Measurements from ENCODE around the gene GFPT2. TPM values are rescaled to one million over a fixed set of nuclear protein-coding genes. Genes with fewer than 3 reads are reported as not detected.

The GFPT2 gene
- total RNA-seq, 1 donor from 2014 or later: 11.4 TPM

DNA sequence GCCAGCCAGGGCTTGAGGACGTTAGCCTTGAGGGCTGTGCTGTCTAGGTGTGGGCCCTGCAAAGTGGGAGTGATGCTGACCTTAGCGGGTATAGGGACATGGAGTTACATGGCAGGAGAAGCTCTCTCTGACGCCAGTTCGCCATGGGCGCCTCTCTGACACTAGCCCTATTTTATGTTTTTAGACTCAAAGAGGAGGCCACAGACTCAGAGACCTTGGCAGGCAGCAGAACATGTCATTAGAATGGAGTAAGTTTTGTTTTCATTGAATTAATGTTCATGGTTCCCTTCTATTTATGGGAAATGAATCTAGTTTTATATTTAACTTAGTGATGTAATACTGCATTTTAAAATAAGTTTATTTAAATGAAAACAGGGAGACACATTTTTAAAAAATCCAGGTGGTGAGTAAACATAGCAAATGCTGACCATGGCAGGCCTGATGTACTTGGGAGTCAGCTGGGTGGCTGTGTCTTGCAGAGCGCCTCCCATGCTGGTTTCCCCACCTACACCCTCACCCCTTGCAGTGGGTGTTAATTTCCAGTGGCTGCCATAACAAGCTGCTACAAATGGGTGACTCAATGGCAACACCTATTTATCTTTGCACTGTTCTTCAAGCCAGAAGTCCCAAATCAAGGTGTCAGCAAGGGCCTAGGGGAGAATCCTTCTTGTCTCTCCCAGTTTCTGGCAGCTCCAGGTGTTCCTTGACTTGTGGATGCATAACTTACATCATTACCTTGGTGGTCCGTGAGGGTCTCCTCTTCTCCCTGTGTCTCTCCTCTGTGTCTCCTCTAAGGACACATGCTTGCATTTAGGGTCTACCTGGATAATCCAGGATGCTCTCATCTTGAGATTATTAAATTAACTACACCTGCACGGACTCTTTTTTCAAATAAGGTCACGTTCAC is 25.6 kb upstream of the GFPT2 start:
- DNase-seq: no peak

GRCh38 chr5:180377556-180378197 is 24.5 kb upstream of the GFPT2 start:
- DNase-seq: no peak

- DNase-seq: peak; percentile 72
These were observed 23.4 kb upstream of the GFPT2 start for GRCh38 chr5:180376511-180376910.

- no peak for DNase-seq
These were observed 22.8 kb upstream of the GFPT2 start for GRCh38 chr5:180375955-180376354.

GRCh38 chr5:180375291-180375690 is 22.2 kb upstream of the GFPT2 start:
- DNase-seq: no peak

- no peak for DNase-seq
These were observed 20.7 kb upstream of the GFPT2 start for GRCh38 chr5:180373870-180374269.

GRCh38 chr5:180373454-180373853 is 20.3 kb upstream of the GFPT2 start:
- DNase-seq: no peak

DNA sequence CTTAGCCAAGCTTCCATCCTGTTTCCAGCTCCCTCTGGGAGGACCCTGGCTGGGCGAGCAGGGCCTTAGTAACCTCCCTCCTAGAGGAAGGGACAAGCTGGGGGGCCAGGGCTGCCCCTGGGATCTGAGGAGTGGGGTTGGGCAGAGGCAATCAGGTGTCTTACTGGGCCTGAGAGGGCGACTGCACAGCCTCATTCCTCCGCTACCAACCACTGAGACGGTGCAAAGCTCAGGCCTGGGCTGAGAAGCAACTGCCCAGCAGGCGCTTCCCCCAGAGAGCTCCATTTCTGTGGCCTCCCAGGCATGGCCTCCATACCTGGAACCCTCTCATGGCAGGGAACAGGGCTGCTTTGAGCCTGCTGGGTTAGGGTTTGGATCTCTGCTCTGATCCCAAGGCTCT is 18.8 kb upstream of the GFPT2 start:
- no peak for DNase-seq

GRCh38 chr5:180370861-180371641 is 17.9 kb upstream of the GFPT2 start:
- no peak for DNase-seq

DNA sequence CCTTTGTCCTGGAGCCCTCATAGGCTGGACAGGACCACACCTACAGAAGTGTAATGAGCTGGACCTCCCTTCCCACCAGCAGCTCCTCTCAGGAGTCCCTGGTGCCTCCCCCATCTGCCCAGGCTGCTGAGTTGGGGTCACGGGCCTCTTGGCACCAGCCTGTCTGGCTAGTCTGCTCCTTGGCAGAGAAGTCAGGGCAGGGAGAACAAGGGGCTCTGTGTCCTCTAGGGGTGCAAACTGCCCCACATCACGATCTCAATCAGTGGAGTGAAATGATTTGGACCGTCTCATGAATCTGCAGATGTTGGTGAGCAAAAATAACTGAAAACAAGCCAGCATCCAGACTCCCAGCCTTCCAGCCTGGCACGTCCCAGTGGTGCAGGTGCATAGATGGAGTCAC is 14.9 kb upstream of the GFPT2 start:
- peak; percentile 43 for DNase-seq

GRCh38 chr5:180367300-180367699 is 14.2 kb upstream of the GFPT2 start:
- no peak for DNase-seq

DNA sequence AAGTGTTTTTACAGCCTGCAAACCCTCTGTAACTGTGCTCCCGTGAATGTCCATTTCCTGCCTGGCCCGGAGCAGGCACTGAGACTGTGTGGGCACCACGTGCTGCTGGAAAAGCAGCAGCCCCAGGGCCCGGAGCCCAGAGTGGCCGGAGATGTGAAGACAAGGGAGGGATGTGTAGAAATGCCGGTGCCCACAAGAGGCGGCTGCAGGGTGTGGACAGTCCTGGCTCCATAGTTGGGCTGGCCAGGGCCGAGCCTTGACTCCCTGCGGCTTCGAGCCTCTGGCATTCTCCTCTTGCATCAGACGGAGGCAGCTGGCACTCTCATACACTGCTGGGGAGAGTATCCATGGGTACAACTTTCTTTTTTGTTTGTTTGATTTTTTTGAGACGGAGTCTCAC is 13.2 kb upstream of the GFPT2 start:
- peak; percentile 62 for DNase-seq

GRCh38 chr5:180365829-180366228 is 12.7 kb upstream of the GFPT2 start:
- DNase-seq: no peak

GRCh38 chr5:180364306-180364856 is 11.2 kb upstream of the GFPT2 start:
- no peak for DNase-seq

DNA sequence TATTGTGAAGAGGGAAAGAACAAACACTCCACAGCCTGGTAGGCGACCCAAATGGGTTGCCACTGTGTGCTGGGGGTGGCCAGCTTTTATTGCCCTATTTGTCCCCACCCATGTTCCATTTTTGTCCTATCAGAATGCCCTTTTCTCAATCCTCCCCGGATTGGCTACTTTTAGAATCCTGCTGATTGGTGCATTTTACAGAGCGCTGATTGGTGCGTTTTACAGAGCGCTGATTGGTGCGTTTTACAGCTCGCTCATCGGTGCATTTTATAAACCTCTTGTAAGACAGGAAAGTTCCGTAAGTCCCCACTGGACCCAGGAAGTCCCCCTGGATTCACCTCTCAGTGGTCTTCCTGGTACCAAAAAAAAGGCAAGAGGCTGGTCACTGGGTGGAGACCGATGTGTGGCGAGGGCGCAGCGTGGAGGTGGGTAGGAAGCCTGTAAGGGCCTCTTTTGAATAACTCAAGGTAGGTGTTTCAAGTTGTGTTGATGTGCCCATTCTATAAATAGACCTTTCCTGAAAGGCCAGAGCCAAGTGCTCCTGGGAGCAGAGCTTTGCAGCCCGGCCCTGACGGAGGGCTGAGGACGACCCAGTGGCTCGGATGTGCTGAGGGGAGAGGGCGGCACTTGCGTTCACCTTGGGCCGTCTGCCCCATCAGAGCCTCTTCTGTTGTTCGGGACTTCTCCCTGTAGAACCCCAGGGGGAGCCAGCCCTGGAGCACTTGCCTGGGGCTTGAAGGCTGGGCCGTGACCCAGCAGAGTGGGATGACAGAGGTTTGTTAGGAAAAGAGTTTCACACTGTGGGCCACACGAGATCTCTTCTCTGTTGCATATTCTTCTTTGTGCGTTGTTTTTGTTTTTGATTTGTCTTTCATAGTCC is 7.2 kb upstream of the GFPT2 start:
- no peak for DNase-seq

DNA sequence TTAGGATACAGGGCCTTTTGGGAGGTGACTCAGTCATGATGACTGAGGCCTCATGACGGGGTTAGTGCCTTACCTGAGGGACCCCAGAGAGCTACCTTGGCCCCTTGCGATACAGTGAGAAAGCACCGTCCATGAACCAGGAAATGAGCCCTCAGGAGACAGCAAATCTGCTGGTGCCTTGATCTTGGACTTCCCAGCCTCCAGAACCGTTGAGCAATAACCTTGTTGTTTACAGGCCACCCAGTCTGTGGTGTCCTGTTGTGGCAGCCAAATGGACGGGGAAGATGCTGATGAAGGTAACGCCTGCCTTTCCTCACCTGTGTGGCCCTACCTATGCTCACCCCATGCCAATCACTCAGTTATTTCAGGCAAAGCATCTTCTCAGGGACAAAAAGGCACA is 5.6 kb upstream of the GFPT2 start:
- DNase-seq: no peak

- DNase-seq: no peak
These were observed 5.0 kb upstream of the GFPT2 start for GRCh38 chr5:180358179-180358578.

DNA sequence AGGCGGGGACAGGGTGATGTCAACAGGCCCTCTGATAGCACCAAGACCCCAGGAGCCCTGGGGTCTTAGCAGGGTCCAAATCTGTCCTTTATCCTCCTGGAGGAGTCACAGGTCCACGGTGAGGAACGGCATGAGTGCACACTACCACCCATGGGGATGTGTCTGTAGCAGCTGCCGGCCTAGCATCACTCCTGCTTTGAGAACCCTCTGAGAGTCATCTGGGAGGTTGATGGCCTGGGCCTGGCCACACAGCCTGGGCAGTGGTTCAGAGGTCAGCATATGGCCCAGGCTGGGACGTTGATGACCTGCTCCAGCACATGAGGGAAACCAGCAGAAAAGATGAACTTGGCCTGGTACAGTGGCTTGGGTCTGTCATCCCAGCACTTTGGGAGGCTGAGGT is 1.8 kb upstream of the GFPT2 start:
- DNase-seq: no peak

GRCh38 chr5:180353980-180354452 is 880 bp upstream of the GFPT2 start:
- no peak for DNase-seq

DNA sequence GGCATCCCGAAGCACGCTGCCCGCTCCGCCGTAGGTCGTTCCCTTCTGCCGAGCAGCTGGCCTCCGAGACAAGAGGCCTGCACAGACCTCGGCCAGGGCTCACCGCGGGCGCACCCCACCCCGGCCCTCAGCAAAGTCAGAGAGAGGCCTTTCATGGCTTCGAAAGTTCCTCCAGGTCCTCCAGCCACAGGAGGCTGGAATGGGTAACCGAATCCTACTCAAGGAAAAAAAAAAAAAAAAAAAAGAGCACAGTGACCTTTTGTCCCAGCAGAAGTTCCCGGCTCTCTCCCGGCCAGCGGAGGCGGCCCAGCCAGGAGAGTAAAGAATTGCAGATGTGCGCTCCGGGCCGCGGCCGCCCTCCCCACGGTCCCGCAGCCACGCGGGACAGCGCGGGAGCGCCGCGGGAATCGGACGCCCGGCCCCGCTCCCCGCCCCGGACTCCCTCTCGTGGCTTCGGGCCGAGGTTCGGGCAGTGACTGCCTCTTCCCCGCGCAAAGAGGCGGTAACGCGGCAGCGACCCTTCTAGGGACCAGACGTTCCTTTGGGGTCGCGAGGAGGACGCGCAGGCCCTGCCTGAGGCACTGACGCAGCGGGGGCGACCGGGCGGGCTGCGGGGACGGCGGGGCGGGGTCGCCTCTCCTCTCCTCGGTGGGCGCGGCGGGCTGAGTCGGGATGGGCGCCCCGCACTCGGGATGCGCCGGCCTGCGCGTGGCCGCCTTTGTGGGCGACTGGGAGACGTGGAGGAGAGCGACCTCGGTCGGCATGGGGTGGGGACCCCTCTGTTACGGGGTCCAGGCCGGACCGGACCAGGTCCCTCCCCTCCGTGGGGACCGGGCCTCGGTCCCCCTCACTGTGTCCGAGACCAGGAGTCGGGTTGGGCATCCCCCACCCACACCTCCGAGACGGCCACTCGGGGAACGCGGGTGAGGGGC is 754 bp downstream of the GFPT2 start:
- DNase-seq: no peak

Measured in occipital lobe (tissue), 2 donors.